NT2/D1 (cell line): ENCODE results near the gene DISC1.
"Not testable (repeated sequence)": the region's sequence is repeated elsewhere in the genome, so short reads cannot be mapped to it uniquely, and the experiment has no call there.

ENCODE experiments used
- DNase-seq: peaks from one replicate; pipeline ENCODE4 v3.0.0-alpha.2; 2011; ENCODE audit warnings: low read depth, low spot score
- H3K27me3 ChIP-seq: 2 replicates; pipeline ENCODE4 v1.6.0; 2011; ENCODE audit warnings: mild to moderate bottlenecking; ENCODE audit not compliant: insufficient read length, insufficient read depth
- H3K36me3 ChIP-seq: 2 replicates; pipeline ENCODE4 v1.6.1; 2011; ENCODE audit warnings: mild to moderate bottlenecking, low read length, mixed read lengths; ENCODE audit not compliant: insufficient read depth, insufficient read length
- H3K4me1 ChIP-seq: 2 replicates; pipeline ENCODE4 v1.5.1; 2011; ENCODE audit not compliant: insufficient read depth, insufficient read length
- H3K4me3 ChIP-seq: 2 replicates; pipeline ENCODE4 v1.5.1; 2011; ENCODE audit warnings: low read depth; ENCODE audit not compliant: insufficient read length
- H3K9ac ChIP-seq: 2 replicates; pipeline ENCODE4 v1.6.0; 2011; ENCODE audit warnings: low read depth; ENCODE audit not compliant: insufficient read length
- H3K9me3 ChIP-seq: 2 replicates; pipeline ENCODE4 v1.5.1; 2011; ENCODE audit warnings: mild to moderate bottlenecking, low read length; ENCODE audit not compliant: insufficient read depth
- SUZ12 ChIP-seq: IDR thresholded peaks from 2 replicates; pipeline ENCODE4 v1.6.1; 2011; ENCODE audit not compliant: insufficient read length, insufficient read depth; ENCODE audit errors: extremely low read depth
- YY1 ChIP-seq: IDR thresholded peaks from 2 replicates; pipeline ENCODE4 v1.6.1; 2011; ENCODE audit not compliant: insufficient read length, insufficient read depth
- ZNF274 ChIP-seq: IDR thresholded peaks from 2 replicates; pipeline ENCODE4 v1.6.1; 2011; ENCODE audit warnings: mild to moderate bottlenecking, low read depth, low read length

Gene DISC1

DNA sequence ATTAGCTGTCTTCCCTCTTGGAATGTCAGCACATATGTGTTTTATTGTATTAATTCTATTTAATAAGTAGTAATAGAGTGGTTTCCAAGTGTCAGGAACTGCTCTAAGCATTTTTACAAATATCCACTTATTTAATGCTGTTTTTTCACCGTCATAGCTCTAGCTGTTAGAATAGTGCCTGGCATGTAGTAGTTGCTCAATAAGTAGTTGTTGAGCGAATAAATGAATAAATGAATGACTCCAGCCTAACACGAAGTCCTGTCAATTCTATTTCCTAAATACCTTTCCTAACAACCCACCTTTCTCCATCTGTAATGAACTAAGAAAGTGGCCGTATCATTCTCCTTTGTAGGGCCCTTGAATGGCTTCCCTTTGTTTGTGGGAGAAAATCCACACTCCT, 312.5 kb downstream of the DISC1 start:
- Histone ChIP-seq H3K9ac (no peak overlapping the region), H3K27me3 (no peaks in the 10 kb centered on the region), H3K4me3 (no peak overlapping the region), H3K4me1 (no peaks in the 10 kb centered on the region), H3K36me3 (no peaks in the 10 kb centered on the region), H3K9me3 (no peaks in the 10 kb centered on the region)
- no peak for DNase-seq
- no peak for TF ChIP-seq YY1
- no peak for TF ChIP-seq SUZ12
- TF ChIP-seq ZNF274 = no peak

DNA sequence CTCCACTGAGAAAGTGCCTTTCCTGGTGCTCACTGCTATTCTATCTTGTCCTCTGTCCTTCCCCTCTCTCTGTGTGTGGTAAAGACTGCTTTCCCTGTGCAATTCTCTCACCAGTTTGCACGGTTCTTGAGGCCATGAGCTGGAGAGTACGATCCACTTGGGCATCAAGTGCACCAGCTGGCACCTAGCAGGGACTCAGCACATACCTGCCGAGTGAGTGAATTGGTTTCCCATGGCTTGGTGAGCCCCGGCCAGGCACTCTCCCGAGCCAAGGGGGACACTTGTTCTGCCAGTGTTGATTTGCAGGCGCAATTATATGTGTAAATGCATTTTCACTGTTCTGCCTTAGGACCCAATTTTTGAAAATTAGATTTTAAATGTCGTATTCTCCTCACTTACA, 313.5 kb downstream of the DISC1 start:
- Histone ChIP-seq H3K4me1 (no peaks in the 10 kb centered on the region), H3K27me3 (no peaks in the 10 kb centered on the region), H3K9ac (no peak overlapping the region), H3K9me3 (no peaks in the 10 kb centered on the region), H3K4me3 (no peak overlapping the region), H3K36me3 (no peaks in the 10 kb centered on the region)
- no peak for DNase-seq
- TF ChIP-seq SUZ12 (no peak), ZNF274 (no peak), YY1 (no peak)

DNA sequence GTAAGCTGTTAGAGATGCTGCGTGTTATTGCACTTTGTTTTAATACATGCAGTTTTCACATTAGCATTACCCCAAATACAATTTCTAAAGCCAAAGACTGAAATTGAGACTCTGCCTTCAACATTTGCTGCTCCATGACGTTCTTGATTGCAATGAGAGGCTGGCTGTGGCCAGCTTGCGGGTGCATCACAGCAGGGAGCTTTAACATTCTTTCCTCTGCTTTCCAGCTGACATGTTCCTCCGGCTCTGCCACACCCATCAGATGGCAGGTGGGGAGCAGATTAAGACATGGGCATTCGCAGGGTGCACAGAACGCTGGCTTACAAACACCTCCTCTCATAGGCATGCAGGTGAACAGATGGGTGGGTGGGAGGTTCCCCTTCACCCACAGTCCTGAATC, 314.1 kb downstream of the DISC1 start:
- no peaks in the 10 kb centered on the region for H3K4me1 ChIP-seq
- no peaks in the 10 kb centered on the region for H3K27me3 ChIP-seq
- no peaks in the 10 kb centered on the region for H3K9me3 ChIP-seq
- H3K4me3 ChIP-seq = no peak overlapping the region
- TF ChIP-seq ZNF274 (no peak), SUZ12 (no peak), YY1 (no peak)
- H3K9ac ChIP-seq = no peak overlapping the region
- H3K36me3 ChIP-seq = no peaks in the 10 kb centered on the region
- DNase-seq = no peak

DNA sequence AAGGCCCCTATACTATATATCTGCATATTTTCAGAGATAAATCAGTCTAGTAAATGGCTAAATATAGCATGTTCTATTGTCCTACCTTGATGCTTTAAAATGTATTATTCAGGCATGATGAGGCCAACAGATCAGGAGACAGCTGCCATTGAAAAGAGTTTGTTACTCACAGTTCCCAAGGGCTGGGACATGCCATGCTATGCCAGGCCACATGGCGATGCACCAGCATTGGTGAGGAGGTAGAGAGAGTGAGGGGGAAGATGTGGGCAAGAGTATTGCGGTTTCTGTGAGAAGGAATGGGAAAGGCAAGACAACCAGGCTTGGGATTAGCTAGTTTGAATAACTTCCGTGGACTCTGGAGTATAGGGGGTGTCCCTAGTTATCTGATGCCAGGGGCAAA, 316.5 kb downstream of the DISC1 start:
- H3K27me3 ChIP-seq = no peaks in the 10 kb centered on the region
- no peak for DNase-seq

DNA sequence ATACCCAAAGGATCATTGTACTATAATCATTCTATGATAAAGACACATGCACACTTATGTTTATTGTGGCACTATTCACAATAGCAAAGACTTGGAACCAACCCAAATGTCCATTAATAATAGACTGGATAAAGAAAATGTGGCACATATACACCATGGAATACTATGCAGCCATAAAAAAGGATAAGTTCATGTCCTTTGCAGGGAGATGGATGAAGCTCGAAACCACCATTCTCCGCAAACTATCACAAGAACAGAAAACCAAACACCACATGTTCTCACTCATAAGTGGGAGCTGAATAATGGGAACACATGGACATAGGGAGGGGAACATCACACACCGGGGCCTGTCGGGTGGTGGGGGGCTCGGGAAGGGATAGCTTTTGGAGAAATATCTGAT, 321.5 kb downstream of the DISC1 start:
- H3K9ac ChIP-seq, H3K9me3 ChIP-seq, H3K4me3 ChIP-seq, DNase-seq, H3K27me3 ChIP-seq, H3K36me3 ChIP-seq, H3K4me1 ChIP-seq: not testable (repeated sequence)

More for the DNA sequence above, 316.5 kb downstream of the DISC1 start:
- TF ChIP-seq SUZ12 (no peak), YY1 (no peak), ZNF274 (no peak)
- H3K36me3 ChIP-seq = no peaks in the 10 kb centered on the region
- H3K9me3 ChIP-seq = no peaks in the 10 kb centered on the region
- H3K4me1 ChIP-seq = no peaks in the 10 kb centered on the region
- no peak overlapping the region for H3K9ac ChIP-seq
- H3K4me3 ChIP-seq = no peak overlapping the region

DNA sequence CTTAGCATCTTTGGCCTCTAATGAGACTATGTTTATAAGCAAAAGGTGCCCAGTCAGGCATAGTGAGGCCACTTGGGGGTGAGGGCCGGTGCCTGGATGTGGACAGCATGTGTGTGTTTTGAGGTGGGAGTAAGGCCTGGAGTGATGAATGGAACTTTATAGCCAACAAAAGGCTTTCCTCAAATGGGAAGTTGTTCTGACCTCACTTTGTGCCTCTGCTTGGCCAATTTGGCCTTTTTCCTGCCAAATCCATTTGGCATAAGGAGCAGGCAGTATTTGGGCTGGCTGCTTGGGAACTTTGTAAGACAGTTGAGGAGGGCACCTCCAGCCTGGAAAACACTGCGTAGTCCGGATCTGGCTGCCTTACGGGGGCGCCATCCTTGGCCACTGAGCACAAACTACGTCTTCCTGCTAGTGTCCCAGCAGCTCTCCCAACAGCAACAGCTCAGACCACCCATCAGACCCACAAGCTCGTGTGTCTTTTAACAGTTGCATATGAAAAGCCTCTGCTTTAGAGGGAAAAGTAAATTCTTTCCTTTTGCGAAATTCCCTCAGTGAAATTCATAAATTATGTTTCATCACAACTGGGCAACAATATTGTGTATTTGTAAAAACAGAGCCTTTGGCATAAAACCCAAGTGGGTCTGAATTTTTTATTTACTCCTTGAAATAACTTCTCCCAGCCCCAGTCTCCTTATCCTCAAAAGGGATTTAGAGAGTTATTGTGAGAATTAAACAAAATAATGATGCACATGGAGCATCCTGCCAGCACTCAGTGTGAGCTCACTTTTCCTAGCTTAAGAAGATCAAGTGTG, 322.9 kb downstream of the DISC1 start:
- peaks cover 10% of the 10 kb centered on the region for H3K9me3 ChIP-seq
- TF ChIP-seq SUZ12 (no peak), ZNF274 (no peak)
- H3K27me3 ChIP-seq = no peaks in the 10 kb centered on the region
- no peak overlapping the region for H3K4me3 ChIP-seq
- H3K4me1 ChIP-seq = peaks cover 4% of the 10 kb centered on the region
- H3K9ac ChIP-seq = no peak overlapping the region
- H3K36me3 ChIP-seq = no peaks in the 10 kb centered on the region
- DNase-seq = peak; percentile 30

DNA sequence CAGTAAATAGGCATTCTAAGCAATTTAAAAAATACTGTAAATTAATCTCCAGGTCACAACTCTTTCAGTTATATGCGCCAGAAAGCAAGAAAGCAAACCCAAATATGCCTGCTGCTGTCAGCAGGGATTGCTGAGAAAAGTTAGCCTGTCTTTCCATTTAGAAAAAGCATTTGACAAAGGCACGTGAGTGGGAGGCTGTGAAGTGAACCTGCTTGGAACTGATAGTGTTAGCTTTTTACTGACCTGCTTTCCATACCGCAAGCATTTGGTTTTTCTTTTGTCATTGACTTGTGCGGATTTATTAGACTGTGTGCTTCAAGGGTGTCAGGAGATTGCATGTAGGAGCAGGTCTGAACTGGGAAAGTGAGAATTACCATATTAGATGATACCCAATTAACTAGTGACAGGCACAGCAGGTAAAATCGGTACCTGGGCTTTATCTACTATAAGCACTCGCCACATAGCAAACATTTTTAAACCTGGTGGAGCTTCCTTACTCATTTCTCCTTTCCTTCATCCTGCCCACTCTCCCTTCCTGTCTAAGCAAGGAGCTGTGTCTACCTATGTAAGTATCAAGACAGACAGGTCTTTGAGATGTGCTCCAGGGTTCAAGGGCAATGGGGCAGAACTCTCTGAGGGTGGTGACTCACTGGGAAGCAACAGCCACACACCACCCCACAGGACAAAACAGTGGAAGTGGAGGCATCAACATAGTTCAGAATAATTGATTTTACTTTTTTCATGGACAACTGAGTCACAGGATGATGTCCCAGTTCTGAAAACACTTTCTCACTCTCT, 323.9 kb downstream of the DISC1 start:
- no peak for DNase-seq
- Histone ChIP-seq H3K9me3 (peaks cover 10% of the 10 kb centered on the region), H3K27me3 (no peaks in the 10 kb centered on the region), H3K9ac (no peak overlapping the region), H3K4me3 (no peak overlapping the region), H3K4me1 (peaks cover 4% of the 10 kb centered on the region), H3K36me3 (no peaks in the 10 kb centered on the region)
- TF ChIP-seq YY1 (no peak), SUZ12 (no peak), ZNF274 (no peak)

DNA sequence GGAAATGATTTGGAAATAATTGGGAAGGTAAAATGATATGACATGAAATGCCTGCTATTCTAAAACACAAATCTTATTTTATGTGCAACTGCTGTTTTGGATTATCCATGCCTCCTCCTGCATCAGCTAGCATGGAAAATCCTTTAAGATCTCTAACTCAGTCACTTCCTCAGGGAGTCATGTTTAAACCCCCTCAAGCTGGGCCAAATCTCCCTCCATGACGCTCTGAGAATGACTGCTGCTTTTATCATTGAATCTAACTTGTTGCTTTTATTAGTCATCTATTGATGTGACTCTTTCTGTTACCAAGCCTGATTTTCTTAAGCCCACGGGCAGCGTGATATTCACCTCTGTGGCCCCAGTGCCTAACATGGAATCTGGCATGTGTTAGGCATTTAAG, 324.8 kb downstream of the DISC1 start:
- Histone ChIP-seq H3K4me1 (peaks cover 4% of the 10 kb centered on the region), H3K4me3 (no peak overlapping the region), H3K27me3 (no peaks in the 10 kb centered on the region), H3K36me3 (no peaks in the 10 kb centered on the region), H3K9me3 (peaks cover 10% of the 10 kb centered on the region), H3K9ac (no peak overlapping the region)
- TF ChIP-seq ZNF274 (no peak), YY1 (no peak), SUZ12 (no peak)
- DNase-seq = no peak
